Stimulated activated CD8-positive, alpha-beta memory T cell treated with anti-CD3 and anti-CD28 coated beads, Interleukin-7, amount 100 ng/mL, for 1 hour (primary cell): ENCODE results near the gene SLC38A10.

ENCODE experiments used
- DNase-seq, 2 donors: peaks; one replicate each; pipeline ENCODE4 v3.0.0-alpha.2; 2020; ENCODE audit warnings: low read depth in 2 of 2

Gene SLC38A10

DNA sequence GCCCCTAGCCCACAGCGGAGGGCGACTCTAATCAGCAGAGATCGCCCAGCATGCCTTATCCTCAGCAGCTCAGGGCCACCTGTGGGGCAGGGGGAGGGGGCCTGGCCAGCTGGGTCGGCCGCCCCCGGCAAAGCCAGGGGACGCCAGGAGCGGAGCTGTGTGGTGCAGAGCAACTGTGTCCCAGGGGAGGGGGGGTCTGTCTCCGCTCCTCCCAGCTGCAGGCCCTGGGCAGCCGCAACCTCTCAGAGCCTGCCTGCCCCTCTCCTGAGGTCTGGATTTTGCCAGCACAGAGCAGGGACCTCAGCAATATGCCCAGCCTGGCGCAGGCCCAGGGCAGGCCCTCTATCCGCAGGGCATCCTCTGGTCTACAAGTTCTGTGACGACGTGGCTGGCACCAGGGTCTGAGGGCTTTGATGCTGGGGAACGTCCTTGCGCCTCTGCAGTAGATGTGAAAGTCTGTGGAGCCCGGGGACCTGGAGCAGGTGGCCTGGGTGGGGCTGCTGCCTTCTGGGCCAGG is 36.5 kb upstream of the SLC38A10 start:
- DNase-seq, result no peak

- no peak for DNase-seq
Measured at GRCh38 chr17:81330884-81331245, 35.8 kb upstream of the SLC38A10 start.

DNA sequence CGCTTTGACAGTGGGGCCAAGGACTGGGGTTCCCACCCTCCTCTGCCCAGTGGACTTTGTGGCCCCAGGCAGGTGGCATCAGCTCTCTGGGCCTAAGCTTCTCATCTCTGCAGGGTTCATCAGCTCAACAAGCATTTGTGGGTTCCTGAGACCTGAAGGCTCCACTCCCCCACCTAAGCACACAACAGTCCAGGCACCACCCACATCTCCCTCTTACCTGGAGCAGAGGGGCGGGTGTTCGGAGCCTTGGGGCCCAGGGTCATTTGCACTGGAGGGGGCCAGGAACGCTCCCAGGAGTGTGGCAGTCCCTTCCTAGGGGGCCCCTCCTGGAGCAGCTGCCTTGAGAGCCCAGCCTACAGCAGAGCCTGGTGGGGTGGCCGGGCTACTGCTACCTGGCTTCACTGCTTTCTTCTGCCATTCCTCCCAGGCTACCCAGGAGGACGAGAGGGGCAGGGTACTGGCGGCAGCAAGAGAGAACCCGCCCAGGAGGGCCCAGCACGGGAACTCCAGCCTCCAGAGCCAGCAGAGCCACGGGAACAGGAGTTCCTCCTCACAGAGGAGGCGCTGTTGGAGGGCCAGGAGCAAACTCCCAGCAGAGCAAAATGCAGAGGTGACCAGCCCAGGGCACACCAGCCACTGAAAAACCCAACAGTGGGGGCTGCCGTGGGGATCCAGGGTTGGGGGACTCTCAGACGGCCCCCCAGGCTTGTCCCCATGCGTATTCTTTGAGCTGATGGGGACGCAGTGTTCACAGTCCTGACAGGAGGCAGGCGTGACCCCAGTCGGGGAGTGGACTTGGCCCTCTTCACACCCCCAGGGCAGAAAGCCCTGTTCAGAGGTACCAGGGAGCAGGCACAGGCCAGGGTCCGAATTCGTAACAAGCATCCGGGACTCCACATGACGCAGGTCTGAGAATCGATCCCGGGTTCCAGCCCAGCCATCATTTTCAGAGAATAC is 35.1 kb upstream of the SLC38A10 start:
- DNase-seq, result no peak

DNA sequence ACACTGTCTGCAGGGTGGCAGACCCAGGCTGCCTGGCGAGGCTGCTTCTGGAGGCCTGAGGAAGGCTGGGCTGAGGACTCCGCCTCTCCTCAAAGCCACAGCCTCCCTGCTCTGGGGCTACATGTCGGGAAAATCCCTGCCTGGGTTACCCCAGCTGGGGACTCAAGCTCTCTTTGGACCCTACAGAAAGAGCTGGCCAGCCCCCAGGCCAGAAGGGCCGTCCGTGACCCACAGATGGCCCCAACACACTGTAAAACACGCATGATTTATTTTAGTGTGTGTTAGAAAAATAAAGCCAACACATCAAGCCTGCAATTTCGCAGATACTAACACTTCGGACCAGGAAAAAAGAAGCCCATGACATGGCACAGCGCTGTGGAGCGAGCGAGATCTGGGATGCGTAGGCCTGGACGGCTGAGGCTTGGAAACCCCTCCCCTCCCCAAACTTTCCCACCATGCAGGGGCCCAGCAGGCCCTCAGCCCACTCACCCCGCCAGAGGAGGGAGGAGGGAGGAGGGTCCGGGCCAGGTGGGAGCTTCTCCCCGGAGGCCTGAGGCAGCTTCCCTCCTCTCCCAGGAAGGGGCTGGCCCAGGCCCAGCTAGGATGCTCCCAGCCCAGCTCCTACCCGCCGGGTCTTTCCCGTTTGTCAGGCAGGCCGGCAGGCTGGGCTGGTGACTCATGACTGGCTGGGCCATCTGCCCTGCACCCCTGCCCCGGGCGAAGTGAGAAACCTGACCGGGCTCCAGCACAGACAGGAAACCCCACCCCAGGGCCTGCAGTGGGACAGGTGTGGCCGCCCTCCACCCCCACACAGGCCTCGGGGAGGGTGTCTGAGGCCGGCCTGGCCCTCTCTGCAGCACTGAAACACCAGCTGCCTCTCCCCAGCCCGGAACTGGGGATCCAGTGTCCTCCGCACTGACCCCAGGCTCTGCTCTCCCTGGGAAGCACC is 34.1 kb upstream of the SLC38A10 start:
- DNase-seq, result no peak

DNA sequence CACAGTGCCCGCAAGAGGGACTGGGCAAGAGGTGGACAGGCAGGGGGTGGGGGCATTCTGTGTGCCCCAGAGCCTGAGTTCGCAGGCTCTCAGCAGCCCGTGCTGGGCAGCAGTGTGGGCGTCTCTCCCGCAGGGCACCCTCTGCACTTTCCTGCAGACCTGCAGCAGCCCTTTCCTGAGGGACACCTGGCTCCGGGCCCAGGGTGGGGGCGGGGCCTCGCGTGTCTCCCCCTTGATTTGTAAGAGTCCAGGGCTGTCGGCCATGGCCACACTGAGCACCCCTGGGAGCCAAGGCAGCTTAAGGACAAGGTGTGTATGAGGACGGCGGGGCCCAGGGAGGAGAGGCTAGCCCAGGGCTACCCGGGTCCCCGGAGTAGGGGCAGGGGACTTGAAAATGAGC is 33.4 kb upstream of the SLC38A10 start:
- no peak for DNase-seq

DNA sequence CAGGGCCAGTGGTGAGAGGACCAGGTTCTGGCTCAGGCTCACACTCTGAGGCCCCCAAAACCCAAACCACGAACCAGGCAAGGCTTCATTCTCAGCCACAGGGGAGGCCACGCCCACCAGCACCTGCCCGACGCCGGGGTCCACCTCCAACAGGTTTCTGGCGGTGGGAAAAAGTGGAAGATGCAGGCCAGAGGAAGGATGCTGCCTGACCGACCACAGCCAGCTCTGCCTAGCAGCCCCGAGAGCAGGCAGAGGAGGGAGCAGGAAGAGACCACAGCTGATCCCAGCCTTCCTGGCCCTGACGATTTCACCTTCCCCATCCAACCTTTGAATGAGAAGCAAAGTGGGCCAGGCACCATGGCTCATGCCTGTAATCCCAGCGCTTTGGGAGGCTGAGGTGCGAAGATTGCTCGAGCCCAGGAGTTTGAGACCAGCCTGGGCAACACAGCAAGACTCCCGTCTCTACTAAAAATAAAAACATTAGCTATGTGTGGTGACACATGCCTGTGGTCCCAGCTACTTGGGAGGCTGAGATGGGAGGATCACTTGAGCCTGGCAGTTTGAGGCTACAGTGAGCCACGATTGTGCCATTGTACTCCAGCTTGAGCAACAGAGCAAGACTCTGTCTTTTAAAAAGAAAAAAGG is 30.7 kb upstream of the SLC38A10 start:
- no peak for DNase-seq

DNA sequence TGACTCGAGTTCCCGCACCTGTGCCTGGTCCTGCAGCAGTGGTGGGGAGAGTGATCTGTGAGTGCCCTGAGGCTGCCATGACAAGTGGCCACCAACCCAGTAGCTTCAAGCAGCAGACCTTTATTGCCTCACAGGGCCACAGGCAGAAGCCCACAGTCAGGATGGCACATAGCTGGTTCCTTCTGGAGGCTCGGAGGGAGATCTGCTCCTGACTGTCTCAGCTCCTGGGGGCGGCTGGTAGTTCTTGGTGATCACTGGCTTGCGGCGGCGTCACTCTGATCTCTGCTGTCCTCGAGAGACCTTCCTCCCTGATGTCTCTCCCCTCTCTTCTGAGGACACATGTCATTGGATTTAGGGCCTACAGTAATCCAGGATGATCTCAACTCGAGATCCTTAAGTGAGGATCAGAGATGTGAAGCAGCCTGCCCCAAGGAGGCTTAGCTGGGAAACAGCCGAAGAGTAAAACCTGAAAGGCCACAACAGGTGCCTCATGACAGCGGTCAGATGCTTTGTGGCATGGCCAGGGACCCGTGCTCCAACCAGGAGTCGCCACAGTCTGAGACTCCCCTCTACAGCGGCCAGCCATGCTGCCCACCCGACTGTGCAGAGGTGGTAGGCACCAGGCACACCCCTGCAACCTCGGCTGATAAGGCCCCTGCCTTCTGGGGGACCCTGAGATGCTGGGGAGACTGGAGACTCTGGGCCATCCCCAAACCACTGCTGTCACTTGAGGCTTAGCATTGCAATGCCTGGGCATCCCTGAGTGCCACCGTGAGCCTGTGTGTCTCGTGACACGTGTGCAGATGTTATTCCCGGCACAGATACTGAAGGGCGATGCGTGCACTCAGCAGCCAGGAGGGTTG is 30.0 kb upstream of the SLC38A10 start:
- no peak for DNase-seq

DNA sequence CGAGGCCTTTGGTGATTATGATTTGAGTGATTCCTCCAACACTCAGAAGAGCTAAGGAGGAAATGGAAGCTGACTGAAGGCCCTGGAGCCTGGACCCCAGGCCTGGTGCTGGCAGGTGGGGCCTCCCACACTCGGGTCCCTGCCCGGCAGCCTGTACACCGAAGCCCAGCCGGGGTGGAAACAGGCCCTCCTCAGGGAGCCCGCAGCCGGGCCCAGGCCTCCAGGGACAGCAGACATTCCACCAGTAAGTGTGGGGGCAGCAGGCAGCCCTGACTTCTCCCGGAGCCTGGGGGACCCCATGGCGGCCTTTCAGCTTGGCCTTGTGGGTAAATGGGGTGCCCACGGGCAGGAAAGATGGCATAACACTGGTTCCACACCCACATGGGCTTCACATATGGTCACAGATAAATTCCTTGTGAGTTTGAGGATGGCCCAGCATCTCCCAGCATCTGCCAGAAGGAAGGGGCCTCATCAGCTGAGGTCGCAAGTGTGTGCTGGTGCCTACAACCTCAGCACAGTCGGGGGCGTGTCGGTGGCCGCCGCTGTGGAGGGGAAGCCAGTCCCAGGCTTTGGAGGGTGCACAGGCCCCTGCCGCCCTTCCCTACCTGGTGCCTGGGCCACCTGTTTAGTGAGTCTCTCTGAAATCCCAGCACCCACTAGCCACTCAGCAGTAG is 29.2 kb upstream of the SLC38A10 start:
- no peak for DNase-seq

DNA sequence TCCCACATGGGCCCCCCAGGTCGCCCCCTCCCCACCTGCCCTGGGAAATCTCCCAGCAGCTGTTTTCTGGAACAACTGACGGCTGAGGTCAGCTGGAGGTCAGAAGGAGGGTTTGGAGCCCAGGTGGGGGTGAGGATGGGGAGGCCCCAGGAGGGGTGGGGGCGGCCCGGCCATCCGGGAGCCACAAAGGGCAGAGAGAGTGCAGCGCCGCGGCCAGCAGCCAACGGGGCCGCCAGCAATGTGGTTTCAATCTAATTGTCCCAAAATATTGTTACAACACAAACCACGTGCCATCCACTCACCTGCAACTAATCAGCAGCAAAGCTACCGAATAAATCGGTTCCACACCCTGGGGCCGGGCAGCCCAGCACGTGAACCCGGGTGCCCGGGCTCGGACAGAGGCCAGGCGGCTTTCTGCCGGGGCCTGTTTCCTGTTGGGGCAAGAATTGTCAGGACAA is 28.3 kb upstream of the SLC38A10 start:
- DNase-seq, result no peak

DNA sequence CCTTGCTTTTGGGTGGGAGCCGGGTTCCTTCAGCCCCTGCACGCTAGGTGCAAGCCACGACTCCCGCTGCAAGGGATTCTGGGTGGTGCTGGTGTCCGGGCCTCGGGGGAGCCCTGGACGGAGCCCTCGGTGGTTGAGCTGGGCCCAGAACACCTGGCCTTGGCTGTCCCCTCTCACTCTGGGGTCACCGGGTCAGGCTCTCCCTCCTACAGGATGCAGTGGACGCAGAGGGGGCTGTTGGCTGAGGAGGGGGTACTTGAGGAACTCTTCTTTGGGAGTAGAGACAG is 27.9 kb upstream of the SLC38A10 start:
- DNase-seq, result no peak

DNA sequence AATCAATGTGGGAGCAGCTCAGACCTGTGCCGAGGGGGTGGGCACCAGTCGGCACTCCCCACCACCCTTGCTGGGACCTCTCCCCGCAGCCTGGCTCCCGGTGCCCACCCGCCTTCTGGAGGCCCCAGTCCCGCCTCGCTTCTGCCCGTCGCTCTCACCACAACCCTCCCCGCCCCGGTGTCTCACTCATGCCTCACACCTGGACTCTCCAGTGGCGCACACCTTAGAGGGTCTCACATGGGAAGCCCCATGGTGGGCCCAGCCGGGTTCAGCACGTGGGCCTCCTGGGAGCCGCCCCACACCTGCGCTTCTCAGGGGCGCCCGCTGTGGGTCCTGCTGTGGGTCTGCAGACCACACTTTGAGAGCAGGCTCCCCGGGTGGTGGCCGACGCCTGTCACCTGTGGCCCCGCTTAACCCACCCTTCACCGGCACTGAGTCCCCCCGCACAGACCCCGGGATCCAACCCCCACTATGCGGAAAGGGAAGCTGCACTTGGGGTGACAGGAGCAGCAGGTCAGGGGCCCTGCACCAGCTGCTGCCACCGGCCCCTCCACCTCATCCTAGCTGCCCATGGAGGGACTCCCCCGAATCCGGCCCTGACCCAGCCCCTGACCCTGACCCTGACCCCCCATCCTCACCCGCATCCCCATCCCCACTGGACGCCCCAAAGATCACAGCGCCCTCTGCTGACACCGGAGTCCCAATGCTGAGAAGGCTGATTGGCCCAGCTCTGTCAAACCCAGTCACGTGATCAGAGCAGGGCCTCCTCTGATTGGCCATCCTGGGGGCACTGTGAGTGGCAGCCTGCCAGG is 27.4 kb upstream of the SLC38A10 start:
- DNase-seq, result no peak

DNA sequence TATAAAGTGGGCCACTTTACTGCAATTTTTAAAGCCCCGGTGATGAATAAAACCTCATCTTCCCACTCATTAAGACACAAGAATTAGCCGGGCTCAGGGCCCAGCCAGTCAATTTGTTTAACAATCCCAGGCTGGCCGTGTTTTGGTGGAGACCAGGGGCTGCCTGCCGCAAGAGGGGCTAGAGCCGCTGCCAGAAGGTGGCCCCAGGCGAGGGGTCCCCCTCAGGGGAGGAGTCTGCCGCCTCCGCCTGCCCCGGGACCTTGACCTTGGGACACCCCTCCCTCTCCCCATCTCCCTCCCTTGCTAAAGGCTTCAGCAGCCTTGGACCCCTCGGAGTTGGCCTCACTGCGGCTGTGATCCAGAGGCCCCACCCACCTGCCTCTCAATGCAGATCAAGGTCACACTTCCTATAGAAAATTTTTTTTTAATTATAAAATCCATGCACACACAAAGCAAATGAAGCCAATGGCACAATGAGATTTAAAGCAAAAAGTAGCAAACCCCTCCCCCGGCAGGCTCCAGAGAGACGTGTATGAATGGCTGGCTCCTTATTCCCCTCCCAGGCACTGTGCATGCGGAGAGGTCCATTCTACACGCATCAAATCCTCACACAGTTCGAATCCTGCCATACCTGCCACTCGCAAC is 23.0 kb upstream of the SLC38A10 start:
- no peak for DNase-seq

DNA sequence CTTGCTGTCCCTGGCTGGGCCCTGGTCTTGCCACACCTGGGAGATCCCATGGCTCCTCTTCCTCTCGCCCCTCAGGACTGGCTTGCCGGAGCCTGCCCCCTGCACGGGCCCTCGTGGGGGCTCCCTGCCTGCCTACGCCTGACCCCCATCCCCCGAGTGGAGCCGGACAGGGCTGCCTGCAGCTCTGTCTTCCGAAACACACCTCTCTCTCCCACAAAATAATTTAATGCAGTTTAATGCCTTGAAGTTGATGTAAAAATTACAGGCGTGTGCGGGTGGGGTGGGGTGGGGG is 22.4 kb upstream of the SLC38A10 start:
- DNase-seq, result no peak

DNA sequence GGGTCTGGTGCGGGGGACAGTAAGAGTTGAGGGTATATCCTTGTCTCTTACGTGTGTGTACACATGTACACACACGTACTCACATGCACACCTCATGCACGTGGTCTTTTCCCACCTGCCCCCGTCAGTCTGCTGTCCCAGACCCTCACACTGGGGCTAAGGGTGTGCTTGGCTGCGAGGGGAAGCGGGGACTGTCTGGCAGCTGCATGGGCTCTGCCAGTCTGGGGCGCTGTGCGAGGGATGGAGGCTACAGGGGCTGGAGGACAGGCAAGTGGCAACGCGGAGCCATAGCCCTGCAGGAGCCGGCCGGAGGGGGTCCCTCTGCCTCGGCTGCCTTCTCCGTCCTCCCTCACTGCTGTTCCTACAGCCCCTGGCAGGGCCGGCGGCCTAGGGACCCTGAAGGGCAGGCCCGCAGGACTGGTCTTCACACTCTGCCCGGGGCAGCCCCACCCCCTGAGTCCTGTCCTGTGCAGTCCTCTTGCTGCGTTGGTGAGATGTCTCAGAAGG is 20.8 kb upstream of the SLC38A10 start:
- no peak for DNase-seq

DNA sequence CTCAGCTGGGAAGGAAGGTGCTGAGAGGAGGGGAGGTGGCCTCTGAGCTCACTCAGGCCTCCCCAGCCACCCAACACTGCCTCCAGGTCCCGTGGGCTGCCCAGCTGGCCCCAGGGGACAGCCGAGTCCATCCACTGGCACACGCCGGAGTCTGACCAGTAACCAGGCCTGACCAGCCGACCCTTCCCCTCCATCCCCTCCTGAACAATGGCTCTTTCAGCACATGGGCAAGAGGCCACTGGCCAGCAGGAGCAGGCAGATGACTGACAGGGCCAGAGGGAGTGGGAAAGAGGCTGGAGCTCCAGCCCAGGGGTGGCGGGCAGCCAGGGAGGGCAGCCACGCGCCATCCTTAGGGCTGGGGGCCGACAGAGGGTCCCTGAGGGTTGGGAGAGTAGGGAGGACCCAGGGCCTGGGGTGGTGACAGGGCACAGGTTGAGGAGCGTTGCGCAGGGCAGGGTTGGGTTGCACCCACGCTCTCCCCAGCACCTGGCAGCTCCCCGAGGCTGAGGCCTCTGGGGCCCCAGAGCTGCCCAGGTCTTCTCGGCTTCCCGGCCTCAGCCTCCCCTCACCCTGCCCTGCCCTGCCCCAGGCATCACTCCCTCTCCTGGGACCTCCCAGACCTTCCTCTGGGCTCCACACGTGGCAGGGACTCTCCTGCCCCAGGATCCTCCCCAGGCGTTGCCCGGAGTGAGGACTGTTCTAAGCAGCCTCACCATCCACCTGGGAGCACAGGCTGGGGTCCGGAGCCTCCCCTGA is 20.2 kb upstream of the SLC38A10 start:
- no peak for DNase-seq

GRCh38 chr17:81314398-81315081 is 19.4 kb upstream of the SLC38A10 start:
- no peak for DNase-seq

DNA sequence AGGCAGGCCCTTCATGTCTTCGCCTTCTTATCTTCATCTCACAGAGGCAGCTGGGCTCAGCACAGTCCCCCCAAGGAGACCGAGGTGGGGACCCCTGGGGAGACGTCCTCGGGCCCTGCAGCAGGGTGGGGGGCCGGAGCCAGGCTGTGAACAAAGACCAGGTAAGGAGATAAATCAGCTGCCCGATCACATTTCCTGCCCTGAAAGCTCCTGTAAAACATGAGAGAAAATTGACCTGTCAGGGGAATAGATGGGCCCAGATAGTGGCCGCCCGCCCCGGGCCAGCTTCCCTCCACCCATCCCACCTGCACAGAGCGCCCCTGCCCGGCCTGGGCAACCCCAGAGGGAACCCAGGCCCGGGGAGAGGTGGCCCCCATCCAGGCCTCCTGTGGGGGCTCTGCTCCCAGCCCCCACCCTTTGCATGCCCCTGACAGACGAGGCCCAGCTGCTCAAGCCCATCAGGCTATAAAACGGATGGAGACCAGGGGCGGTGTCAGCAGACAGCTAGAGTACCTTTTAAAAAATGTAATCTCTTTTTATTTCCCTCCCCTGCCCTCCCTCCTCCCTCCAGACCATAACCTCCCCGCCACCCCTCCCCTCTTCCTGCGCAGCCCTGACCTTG is 18.8 kb upstream of the SLC38A10 start:
- no peak for DNase-seq
